MM.1S (cell line): Measurements from ENCODE around the gene FARSB.

ENCODE experiments used
- DNase-seq: peaks from one replicate; pipeline ENCODE4 v3.0.0-alpha.2; 2015
- H2AFZ ChIP-seq: fragments of 300-600 bp; sonication (generic); 2 replicates; pipeline ENCODE4 v1.6.0; 2016; ENCODE audit warnings: antibody characterized with exemption, low read length
- H3F3A ChIP-seq: fragments of 300-600 bp; sonication (generic); 2 replicates; pipeline ENCODE4 v1.6.1; 2016; ENCODE audit warnings: mild to moderate bottlenecking, antibody characterized with exemption, low read length, moderate library complexity, mixed read lengths; ENCODE audit not compliant: insufficient read depth
- H3K27ac ChIP-seq: fragments of 300-600 bp; sonication (generic); 2 replicates; pipeline ENCODE4 v1.5.1; 2016; ENCODE audit warnings: mild to moderate bottlenecking, low read length
- H3K27me3 ChIP-seq: fragments of 300-600 bp; sonication (generic); replicated peaks from 2 replicates; pipeline ENCODE4 v1.6.0; 2016; ENCODE audit warnings: low read length; ENCODE audit not compliant: insufficient read depth
- H3K36me3 ChIP-seq: fragments of 300-600 bp; sonication (generic); replicated peaks from 2 replicates; pipeline ENCODE4 v1.6.1; 2016; ENCODE audit warnings: mild to moderate bottlenecking, low read length, mixed read lengths; ENCODE audit not compliant: insufficient read depth
- H3K4me1 ChIP-seq: fragments of 300-600 bp; sonication (generic); 2 replicates; pipeline ENCODE4 v1.6.1; 2016; ENCODE audit warnings: low read length, mixed read lengths
- H3K4me2 ChIP-seq: fragments of 300-600 bp; sonication (generic); 2 replicates; pipeline ENCODE4 v1.6.0; 2016; ENCODE audit warnings: low read depth, low read length
- H3K4me3 ChIP-seq: fragments of 300-600 bp; sonication (generic); 2 replicates; pipeline ENCODE4 v1.5.1; 2016; ENCODE audit warnings: low read length, mixed read lengths
- H3K79me2 ChIP-seq: fragments of 300-600 bp; sonication (generic); 2 replicates; pipeline ENCODE4 v1.6.1; 2016; ENCODE audit warnings: mixed run types, low read length, mixed read lengths
- H3K9ac ChIP-seq: fragments of 300-600 bp; sonication (generic); 2 replicates; pipeline ENCODE4 v1.6.1; 2016; ENCODE audit warnings: low read length, mixed read lengths
- H3K9me2 ChIP-seq: fragments of 300-600 bp; sonication (generic); replicated peaks from 2 replicates; pipeline ENCODE4 v1.6.1; 2016; ENCODE audit warnings: mild to moderate bottlenecking, low read length, mixed read lengths; ENCODE audit not compliant: insufficient read depth
- H3K9me3 ChIP-seq: fragments of 300-600 bp; sonication (generic); replicated peaks from 2 replicates; pipeline ENCODE4 v1.6.1; 2016; ENCODE audit warnings: mild to moderate bottlenecking, low read length, mixed read lengths; ENCODE audit not compliant: insufficient read depth
- H4K20me1 ChIP-seq: fragments of 300-600 bp; sonication (generic); 2 replicates; pipeline ENCODE4 v1.6.1; 2016; ENCODE audit warnings: mild to moderate bottlenecking, low read length, moderate library complexity, mixed read lengths; ENCODE audit not compliant: insufficient read depth
- CTCF ChIP-seq: fragments of 300-600 bp; sonication (generic); IDR thresholded peaks from 2 replicates; pipeline ENCODE4 v1.5.1; 2016; ENCODE audit warnings: antibody characterized with exemption, low read length, mixed read lengths
- EZH2 ChIP-seq: fragments of 300-600 bp; sonication (generic); optimal IDR thresholded peaks from 2 replicates; pipeline ENCODE3; 2017; ENCODE audit warnings: low read depth, mild to moderate bottlenecking, antibody characterized with exemption, low read length, mixed read lengths
- EZH2phosphoT487 ChIP-seq: fragments of 300-600 bp; sonication (generic); IDR thresholded peaks from 2 replicates; pipeline ENCODE4 v1.6.1; 2018; ENCODE audit warnings: antibody characterized with exemption, low read length

The FARSB gene

GRCh38 chr2:222686086-222686750, 30.3 kb upstream of the FARSB start:
- Histone ChIP-seq H3K9me2 (no peaks in the 10 kb centered on the region), H3K4me1 (no peaks in the 10 kb centered on the region), H2AFZ (no peak overlapping the region), H3K4me2 (no peak overlapping the region), H3K9ac (no peak overlapping the region), H3K27me3 (no peaks in the 10 kb centered on the region), H3K36me3 (no peaks in the 10 kb centered on the region), H3K27ac (no peak overlapping the region), H3K79me2 (no peaks in the 10 kb centered on the region), H3K4me3 (no peak overlapping the region), H3K9me3 (no peaks in the 10 kb centered on the region), H3F3A (no peaks in the 10 kb centered on the region), H4K20me1 (no peaks in the 10 kb centered on the region)
- TF ChIP-seq EZH2 (no peak), EZH2phosphoT487 (no peak)
- DNase-seq, result no peak

GRCh38 chr2:222683805-222684204, 27.9 kb upstream of the FARSB start:
- no peaks in the 10 kb centered on the region for H4K20me1 ChIP-seq
- no peak overlapping the region for H3K4me3 ChIP-seq
- H2AFZ ChIP-seq, result no peak overlapping the region
- TF ChIP-seq EZH2, result no peak
- no peak overlapping the region for H3K4me2 ChIP-seq
- H3K9ac ChIP-seq, result no peak overlapping the region
- H3K27me3 ChIP-seq, result no peaks in the 10 kb centered on the region
- no peaks in the 10 kb centered on the region for H3K9me3 ChIP-seq
- no peaks in the 10 kb centered on the region for H3K4me1 ChIP-seq
- H3K27ac ChIP-seq, result no peak overlapping the region
- no peak for DNase-seq
- H3K36me3 ChIP-seq, result no peaks in the 10 kb centered on the region
- no peaks in the 10 kb centered on the region for H3F3A ChIP-seq
- no peaks in the 10 kb centered on the region for H3K79me2 ChIP-seq
- H3K9me2 ChIP-seq, result no peaks in the 10 kb centered on the region

GRCh38 chr2:222677981-222678380, 22.1 kb upstream of the FARSB start:
- H3K4me1 ChIP-seq, result no peaks in the 10 kb centered on the region
- no peaks in the 10 kb centered on the region for H3K9me3 ChIP-seq
- no peaks in the 10 kb centered on the region for H3F3A ChIP-seq
- H3K79me2 ChIP-seq, result no peaks in the 10 kb centered on the region
- H3K27me3 ChIP-seq, result no peaks in the 10 kb centered on the region
- H3K27ac ChIP-seq, result no peak overlapping the region
- H4K20me1 ChIP-seq, result no peaks in the 10 kb centered on the region
- no peak for DNase-seq
- no peak overlapping the region for H3K4me3 ChIP-seq
- TF ChIP-seq CTCF (no peak), EZH2phosphoT487 (no peak), EZH2 (no peak)
- H3K9me2 ChIP-seq, result no peaks in the 10 kb centered on the region
- no peak overlapping the region for H3K4me2 ChIP-seq
- no peaks in the 10 kb centered on the region for H3K36me3 ChIP-seq
- H3K9ac ChIP-seq, result no peak overlapping the region
- no peak overlapping the region for H2AFZ ChIP-seq

GRCh38 chr2:222673883-222674282, 18.0 kb upstream of the FARSB start:
- Histone ChIP-seq H3K36me3 (no peaks in the 10 kb centered on the region), H3K9me3 (no peaks in the 10 kb centered on the region), H3K4me1 (no peaks in the 10 kb centered on the region), H3K4me3 (no peak overlapping the region), H3F3A (no peaks in the 10 kb centered on the region), H4K20me1 (no peaks in the 10 kb centered on the region), H2AFZ (no peak overlapping the region), H3K9me2 (no peaks in the 10 kb centered on the region), H3K79me2 (no peaks in the 10 kb centered on the region), H3K27me3 (no peaks in the 10 kb centered on the region), H3K9ac (no peak overlapping the region), H3K4me2 (no peak overlapping the region), H3K27ac (no peak overlapping the region)
- TF ChIP-seq EZH2phosphoT487, result no peak
- no peak for TF ChIP-seq CTCF
- TF ChIP-seq EZH2, result no peak
- no peak for DNase-seq
